Measurements from ENCODE around the gene CUEDC1. TPM values are rescaled to one million over a fixed set of nuclear protein-coding genes. Genes with fewer than 3 reads are reported as not detected.
A peak's percentile ranks its signal among the peaks of the same experiment; 100 is the strongest.

CUEDC1 gene
- total and polyA plus RNA-seq, 2 of the 13 experiments (the other 11 are each of a cell fraction or from before 2014, with no cell fraction given): 7.4 to 12.9 TPM

DNA sequence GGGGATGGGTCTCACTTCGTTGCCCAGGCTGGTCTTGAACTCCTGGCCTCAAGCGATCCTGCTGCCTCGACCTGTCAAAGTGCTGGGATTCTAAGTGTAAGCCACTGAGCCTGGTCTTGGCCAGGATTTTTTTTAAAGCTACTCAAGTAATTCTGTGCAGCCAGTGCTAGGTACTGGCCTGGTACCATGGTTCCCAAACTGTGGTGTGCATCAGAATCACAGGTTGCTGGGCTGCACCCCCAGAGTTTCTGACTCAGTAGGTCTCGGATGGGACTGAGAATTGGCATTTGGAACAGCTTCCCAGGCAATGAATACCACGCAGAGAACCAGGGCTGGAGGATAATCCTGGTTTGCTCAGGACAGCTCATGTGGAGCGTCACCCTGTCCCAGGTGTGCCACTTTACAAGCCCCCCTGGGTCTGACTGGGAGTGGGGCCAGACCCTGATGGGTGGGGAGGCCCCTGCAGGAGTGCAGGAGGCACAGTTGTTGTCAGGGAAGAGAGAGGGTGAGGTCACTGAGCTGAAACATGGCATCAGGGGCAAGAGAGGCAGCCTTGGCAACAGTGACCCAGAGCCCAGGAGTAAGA lies 94.7 kb downstream of the CUEDC1 start (continued):
- TF ChIP-seq MAZ (IDR thresholded peaks at IDR 0.05; ENCODE audit: borderline replicate concordance, low read depth, low read length): no peak
- no peak for TF ChIP-seq MAZ (CRISPR knock-in tag; IDR thresholded peaks at IDR 0.05; ENCODE audit: low read depth)
- no peak for TF ChIP-seq NFE2L2 (IDR thresholded peaks at IDR 0.05; ENCODE audit: low read length)
- no peak for TF ChIP-seq SMYD3 (CRISPR knock-in tag; IDR thresholded peaks at IDR 0.05)
- no peak for TF ChIP-seq CBFB (CRISPR knock-in tag; IDR thresholded peaks at IDR 0.05)
- no peak for TF ChIP-seq ZNF773 (CRISPR knock-in tag; IDR thresholded peaks at IDR 0.05; ENCODE audit: borderline replicate concordance)
- TF ChIP-seq NCOA1 (CRISPR knock-in tag; IDR thresholded peaks at IDR 0.05): no peak
- TF ChIP-seq REPIN1 (CRISPR knock-in tag; IDR thresholded peaks at IDR 0.05; ENCODE audit: borderline replicate concordance, low read depth): no peak
- no peak for TF ChIP-seq ZNF678 (CRISPR knock-in tag; IDR thresholded peaks at IDR 0.05)
- TF ChIP-seq ZZZ3 (CRISPR knock-in tag; IDR thresholded peaks at IDR 0.05; ENCODE audit: borderline replicate concordance): no peak
- TF ChIP-seq ZNF644 (CRISPR knock-in tag; IDR thresholded peaks at IDR 0.05; ENCODE audit: low read depth): no peak
- TF ChIP-seq, protein P1, sequence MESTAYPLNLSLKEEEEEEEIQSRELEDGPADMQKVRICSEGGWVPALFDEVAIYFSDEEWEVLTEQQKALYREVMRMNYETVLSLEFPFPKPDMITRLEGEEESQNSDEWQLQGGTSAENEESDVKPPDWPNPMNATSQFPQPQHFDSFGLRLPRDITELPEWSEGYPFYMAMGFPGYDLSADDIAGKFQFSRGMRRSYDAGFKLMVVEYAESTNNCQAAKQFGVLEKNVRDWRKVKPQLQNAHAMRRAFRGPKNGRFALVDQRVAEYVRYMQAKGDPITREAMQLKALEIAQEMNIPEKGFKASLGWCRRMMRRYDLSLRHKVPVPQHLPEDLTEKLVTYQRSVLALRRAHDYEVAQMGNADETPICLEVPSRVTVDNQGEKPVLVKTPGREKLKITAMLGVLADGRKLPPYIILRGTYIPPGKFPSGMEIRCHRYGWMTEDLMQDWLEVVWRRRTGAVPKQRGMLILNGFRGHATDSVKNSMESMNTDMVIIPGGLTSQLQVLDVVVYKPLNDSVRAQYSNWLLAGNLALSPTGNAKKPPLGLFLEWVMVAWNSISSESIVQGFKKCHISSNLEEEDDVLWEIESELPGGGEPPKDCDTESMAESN (CRISPR knock-in tag; conservative IDR thresholded peaks at IDR 0.05): 0 out of 2 replicates have a peak, but pooled peaks have one; percentile 4
- TF ChIP-seq, protein P2, sequence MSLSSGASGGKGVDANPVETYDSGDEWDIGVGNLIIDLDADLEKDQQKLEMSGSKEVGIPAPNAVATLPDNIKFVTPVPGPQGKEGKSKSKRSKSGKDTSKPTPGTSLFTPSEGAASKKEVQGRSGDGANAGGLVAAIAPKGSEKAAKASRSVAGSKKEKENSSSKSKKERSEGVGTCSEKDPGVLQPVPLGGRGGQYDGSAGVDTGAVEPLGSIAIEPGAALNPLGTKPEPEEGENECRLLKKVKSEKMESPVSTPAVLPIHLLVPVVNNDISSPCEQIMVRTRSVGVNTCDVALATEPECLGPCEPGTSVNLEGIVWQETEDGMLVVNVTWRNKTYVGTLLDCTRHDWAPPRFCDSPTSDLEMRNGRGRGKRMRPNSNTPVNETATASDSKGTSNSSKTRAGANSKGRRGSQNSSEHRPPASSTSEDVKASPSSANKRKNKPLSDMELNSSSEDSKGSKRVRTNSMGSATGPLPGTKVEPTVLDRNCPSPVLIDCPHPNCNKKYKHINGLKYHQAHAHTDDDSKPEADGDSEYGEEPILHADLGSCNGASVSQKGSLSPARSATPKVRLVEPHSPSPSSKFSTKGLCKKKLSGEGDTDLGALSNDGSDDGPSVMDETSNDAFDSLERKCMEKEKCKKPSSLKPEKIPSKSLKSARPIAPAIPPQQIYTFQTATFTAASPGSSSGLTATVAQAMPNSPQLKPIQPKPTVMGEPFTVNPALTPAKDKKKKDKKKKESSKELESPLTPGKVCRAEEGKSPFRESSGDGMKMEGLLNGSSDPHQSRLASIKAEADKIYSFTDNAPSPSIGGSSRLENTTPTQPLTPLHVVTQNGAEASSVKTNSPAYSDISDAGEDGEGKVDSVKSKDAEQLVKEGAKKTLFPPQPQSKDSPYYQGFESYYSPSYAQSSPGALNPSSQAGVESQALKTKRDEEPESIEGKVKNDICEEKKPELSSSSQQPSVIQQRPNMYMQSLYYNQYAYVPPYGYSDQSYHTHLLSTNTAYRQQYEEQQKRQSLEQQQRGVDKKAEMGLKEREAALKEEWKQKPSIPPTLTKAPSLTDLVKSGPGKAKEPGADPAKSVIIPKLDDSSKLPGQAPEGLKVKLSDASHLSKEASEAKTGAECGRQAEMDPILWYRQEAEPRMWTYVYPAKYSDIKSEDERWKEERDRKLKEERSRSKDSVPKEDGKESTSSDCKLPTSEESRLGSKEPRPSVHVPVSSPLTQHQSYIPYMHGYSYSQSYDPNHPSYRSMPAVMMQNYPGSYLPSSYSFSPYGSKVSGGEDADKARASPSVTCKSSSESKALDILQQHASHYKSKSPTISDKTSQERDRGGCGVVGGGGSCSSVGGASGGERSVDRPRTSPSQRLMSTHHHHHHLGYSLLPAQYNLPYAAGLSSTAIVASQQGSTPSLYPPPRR (CRISPR knock-in tag; IDR thresholded peaks at IDR 0.05; ENCODE audit: borderline replicate concordance): no peak
- TF ChIP-seq ZNF101 (CRISPR knock-in tag; IDR thresholded peaks at IDR 0.05; ENCODE audit: borderline replicate concordance, low read depth): no peak
- TF ChIP-seq NFYB (CRISPR knock-in tag; IDR thresholded peaks at IDR 0.05): no peak
- TF ChIP-seq POGZ (CRISPR knock-in tag; IDR thresholded peaks at IDR 0.05): no peak
- TF ChIP-seq GABPA (IDR thresholded peaks at IDR 0.05; ENCODE audit: low read depth, low read length): no peak
- no peak for TF ChIP-seq GABPA (CRISPR knock-in tag; IDR thresholded peaks at IDR 0.05; ENCODE audit: low read depth)
- no peak for TF ChIP-seq SMARCC2 (IDR thresholded peaks at IDR 0.05)
- no peak for TF ChIP-seq KLF15 (CRISPR knock-in tag; IDR thresholded peaks at IDR 0.05; ENCODE audit: borderline replicate concordance)
- TF ChIP-seq, protein P3, sequence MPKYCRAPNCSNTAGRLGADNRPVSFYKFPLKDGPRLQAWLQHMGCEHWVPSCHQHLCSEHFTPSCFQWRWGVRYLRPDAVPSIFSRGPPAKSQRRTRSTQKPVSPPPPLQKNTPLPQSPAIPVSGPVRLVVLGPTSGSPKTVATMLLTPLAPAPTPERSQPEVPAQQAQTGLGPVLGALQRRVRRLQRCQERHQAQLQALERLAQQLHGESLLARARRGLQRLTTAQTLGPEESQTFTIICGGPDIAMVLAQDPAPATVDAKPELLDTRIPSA (CRISPR knock-in tag; IDR thresholded peaks at IDR 0.05; ENCODE audit: borderline replicate concordance): no peak
- no peak for TF ChIP-seq HNF4A (CRISPR knock-in tag; IDR thresholded peaks at IDR 0.05)
- TF ChIP-seq ZNF530 (CRISPR knock-in tag; IDR thresholded peaks at IDR 0.05; ENCODE audit: low read depth): 0 out of 2 replicates have a peak, but pooled peaks have one; percentile 32

Data from HepG2 (cell line).